SKM-1 treated with dmso at 0.1 percent for 144 hours (cell line): ENCODE measurements around the gene CALHM2.
"Not testable (repeated sequence)": the region's sequence is repeated elsewhere in the genome, so short reads cannot be mapped to it uniquely, and the experiment has no call there.

Experiments
- DNase-seq: peaks from one replicate; lab custom pipeline; 2025; ENCODE audit not compliant: unreplicated experiment; lab: John Stamatoyannopoulos, UW

Gene CALHM2

GRCh38 chr10:103419101-103419500 lies 33.1 kb downstream of the CALHM2 start:
- no peak for DNase-seq

GRCh38 chr10:103417601-103418000 lies 34.6 kb downstream of the CALHM2 start:
- no peak for DNase-seq

- DNase-seq = not testable (repeated sequence)
Measured at GRCh38 chr10:103417148-103417469, 35.1 kb downstream of the CALHM2 start.

- DNase-seq = peak; percentile 22
Measured at GRCh38 chr10:103416436-103417147, 35.6 kb downstream of the CALHM2 start.

GRCh38 chr10:103415581-103415980 lies 36.6 kb downstream of the CALHM2 start:
- no peak for DNase-seq

- DNase-seq = no peak
Measured at GRCh38 chr10:103413564-103413963, 38.6 kb downstream of the CALHM2 start.

- DNase-seq = no peak
Measured at GRCh38 chr10:103397191-103397825, 54.9 kb downstream of the CALHM2 start.

- no peak for DNase-seq
Measured at GRCh38 chr10:103396789-103397087, 55.4 kb downstream of the CALHM2 start.
